ENCODE measurements around the gene P2RY6.

P2RY6 gene

DNA sequence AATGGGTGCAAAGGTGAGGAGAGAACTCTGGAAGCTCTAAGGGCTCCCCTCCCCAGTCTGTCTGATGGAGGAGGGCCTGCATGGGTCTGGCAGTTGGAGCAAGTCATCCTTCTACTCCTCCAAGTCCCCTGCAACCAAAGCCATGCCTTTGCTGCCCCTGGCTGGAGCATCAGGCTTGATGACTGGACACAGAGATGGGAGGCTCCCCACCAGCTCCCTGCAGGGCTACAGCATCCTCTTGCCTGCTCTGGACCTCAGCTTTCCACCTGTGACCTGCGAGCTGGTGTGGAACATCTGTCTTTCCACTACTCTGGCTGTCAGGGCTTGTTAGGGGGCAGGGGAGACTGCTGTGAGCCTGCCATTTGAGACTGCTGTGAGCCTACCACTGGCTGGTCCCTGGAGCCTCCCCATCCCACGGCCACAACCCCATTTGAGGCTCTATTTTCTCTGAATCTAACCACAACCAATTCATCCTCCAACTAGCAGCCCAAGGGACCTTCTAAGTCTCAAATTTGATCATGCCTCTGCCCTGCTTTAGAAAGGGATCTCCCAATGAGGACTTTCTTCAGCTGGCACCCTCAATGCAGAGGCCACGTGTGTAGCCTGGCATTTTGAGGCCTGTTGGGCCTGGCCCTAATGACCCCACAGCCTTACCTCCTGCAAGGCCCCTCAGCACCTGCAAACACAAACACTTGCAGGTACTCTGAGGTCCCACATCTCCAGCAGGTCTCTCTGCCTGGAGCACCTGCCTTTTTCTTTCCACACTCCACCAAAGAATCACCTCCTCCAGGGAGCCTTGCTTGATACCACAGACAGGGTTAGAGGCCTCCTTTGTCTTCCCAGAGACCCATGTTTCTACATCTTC lies 9.9 kb downstream of the P2RY6 start:
- no peak for DNase-seq

DNA sequence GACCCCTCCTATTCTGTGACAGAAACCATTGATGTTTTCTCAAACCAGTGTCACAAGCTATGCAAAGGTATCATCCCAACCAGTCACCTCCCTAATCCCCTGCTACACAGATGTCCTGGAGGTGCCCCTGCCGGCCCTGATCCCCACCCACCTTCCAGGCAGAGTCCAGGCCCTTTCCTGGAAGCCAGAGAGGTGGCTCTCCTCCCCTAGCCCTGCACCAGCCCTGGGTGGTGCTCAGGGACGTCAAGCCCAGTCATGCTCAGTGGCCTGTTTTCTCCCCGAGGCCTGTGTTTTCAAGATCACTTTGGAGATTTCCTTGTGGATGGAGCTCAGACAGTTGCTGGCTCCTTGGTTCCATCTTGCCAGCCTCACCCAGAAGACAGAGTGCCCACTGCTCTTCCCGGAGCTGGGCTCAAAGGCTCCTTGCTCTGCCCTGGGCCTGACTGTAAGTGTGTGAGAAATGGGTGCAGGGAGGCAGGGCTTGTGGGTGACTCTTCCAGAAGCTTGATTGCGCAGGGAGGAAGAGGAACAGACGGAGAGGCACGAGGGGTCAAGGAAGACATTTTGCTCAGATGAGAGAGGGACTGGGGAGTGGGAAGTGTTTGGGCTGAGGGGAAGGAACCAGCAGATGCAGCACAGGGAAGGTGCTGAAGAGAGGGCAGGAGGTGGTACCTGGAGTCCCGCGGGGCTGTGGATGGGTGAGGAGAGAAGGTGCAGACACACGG lies 11.3 kb downstream of the P2RY6 start:
- no peak for DNase-seq

DNA sequence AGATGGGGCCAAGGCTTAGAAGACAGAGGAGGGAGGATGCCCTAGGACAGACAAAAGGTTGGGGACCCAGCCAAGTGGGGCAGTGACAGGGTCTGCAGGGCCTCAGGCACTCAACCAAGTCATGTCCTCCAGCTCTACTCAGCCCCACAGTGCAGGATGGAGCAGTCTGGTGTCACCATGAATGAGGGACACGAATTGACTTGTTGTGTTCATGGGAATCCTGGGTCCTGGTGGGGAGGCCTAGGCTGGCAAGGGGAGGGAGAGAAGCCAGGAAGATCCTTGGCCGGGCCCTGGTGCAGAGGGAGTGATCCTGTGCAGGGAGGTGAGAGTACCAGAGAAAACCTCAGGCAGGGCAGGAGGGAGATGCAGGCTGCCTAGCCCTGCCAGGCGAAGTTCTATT lies 12.0 kb downstream of the P2RY6 start:
- DNase-seq: no peak

DNA sequence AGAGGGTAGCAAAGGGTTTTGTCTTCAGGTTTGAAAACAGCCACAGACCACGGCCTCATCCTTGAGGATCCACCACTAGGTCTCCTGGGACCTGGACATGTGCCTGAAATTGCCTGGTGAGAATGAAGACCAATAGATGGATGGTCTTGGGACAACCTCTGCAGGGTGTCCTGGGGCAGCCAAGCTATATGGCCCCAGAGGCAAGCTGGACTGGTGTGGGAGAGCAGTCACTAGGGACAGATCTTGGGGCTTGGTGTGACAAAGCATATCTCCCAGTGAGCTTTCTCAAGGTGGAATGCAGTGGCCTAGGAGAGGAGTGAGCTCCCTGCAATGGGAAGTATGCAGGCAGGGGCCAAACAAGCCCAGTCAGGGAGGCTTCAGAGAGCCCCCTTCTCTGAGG lies 13.6 kb downstream of the P2RY6 start:
- no peak for DNase-seq

DNA sequence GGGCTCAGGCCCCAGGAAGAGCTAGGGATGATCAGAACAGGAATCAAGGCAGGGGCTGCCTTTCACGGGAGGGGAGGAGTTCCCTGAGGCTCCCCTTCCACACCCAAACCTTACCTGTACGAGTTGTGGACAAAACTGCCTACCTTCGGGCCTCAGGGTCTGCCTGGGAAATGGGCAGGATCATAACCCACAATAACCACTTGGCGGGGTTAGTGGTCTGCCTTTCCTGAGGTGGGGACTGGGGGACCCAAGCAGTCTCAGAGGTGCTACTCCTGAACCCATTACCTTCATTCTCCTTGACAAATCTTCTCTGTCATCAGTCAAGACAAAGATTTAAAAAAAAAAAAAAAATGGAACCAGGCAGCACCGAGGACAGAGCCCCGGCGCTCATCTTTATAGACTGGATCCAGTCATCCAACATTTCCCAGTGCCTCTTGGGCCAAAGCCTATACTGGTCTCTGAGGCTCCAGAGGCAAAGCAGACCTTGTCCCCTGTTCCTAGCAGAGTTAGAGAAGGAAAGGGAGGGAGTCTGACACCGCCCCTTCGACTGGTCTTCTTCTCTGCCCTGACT lies 14.2 kb downstream of the P2RY6 start:
- DNase-seq: no peak

DNA sequence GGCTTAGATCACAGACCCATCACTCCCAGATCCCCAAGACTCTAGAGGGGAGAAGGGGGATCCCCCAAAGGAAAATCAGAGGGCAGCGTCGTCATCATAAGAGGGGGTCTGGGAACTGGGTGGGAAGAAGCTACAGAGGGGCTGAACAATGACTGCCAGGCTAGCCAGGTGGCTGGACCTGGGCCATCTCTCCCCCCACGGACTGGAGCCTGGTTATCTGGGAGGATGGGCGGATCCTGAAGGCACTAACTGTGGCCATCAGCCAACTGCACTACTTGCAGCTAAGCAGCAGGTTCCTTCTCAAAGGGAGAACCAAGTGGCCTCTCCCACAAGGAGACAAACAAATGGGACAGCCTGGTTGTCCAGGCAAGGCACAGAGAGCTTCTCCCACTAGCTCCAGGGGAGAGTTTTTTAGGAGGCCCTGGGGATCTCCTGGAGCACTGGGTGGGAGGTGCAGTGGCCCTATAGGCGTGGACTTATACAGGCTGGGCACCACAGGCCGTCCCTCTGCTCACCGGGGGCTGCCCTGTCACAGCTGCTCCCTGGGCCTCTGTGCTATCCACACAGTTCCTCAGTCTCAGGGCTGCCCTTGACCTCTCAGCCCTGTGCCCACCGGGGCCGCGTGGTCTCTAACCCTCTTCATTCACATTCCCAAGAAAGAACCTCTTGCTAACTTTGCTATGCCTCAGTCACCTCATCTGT lies 15.4 kb downstream of the P2RY6 start:
- DNase-seq: no peak

DNA sequence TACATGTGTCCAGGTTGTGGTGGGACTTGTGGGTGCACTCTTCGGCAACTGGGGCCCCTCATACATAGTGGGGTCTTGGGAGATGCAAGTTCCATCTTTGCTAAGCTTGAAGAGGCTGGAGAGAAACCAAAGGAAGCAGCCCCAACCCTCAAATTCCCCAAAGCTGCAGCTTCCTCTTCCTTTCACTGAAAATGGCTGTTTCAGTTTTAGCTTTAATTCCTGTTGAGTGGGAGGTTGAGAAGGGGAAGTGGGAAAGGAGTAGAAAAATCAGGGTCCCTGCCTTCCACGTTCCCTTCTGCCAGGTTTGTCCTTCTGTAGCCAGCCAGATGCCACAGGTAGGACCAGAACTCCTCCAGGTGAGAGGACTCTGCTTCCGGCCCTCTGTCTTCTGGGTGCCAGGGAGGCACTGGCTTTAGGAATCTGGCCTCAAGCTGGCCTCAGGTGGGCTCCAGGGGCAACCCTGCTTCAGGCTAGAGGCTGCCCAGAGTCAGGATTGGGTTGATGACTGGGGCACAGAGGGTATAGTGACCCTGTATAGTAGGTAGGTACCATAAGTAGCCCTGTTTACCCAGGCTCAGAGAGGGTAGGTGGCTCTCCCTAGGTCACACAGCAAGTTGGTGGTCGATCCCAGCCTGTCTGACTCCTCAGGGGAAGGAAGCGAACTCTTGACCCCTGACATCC lies 16.2 kb downstream of the P2RY6 start:
- DNase-seq: no peak

DNA sequence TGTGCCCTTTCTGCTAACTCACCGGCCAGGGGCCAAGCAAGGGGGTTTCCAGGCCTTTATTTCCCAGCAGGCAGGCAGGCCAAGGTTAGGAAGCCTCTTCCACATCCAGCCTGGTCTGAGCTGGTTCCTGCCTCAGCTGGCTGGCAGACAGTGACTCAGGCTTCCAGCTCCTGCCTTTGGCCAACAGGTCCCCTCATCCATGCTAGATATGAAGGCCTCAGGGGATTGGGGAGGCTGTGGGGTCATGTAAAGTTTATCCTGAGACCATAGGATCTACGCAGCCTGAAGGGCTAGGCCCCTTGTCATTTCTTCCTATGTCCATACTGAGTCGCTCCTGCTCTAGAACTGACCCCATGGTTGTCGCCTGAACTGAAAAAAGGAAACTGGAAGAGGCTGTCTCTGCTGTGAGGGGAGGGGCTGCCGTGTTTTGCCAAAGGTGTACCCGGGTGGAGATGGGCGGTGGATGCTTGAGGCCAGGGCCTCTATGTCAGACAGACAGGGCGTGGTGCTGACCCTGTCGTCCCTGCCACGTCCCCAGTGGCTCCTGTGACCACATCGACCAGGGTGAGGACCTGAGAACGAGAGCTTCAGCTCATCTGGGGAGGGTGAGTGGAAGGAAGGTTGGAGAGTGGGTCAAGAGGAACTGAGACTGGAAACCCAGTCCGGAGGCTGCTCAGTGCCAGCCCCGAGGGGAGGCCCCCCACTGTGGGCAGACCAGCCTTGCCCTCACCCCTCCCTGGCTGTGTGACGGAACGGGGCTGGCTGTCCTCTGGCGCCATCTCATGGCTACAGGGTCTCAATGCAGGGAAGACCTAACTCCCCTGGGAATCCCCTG lies 17.0 kb downstream of the P2RY6 start:
- DNase-seq: peak; percentile 42

DNA sequence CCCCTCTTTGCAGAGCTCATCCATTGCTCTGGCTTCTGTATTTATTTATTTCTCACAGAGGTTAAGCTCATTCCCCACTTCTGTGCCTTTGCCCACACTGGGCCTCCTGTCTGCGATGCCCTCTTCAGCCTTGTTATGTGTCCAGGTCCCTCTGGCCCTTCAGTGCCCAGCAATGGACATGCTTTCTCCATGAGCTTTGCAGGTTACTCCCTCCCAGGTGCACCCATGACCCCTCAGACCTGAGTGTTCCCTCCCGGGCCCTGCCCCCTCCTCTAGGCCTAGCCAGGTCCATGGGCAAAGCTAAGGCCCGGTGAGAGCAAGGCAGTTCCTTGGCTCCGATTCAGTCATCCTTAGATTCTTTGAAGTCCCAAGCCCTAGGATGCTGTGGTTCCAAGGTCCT lies 18.4 kb downstream of the P2RY6 start:
- no peak for DNase-seq

DNA sequence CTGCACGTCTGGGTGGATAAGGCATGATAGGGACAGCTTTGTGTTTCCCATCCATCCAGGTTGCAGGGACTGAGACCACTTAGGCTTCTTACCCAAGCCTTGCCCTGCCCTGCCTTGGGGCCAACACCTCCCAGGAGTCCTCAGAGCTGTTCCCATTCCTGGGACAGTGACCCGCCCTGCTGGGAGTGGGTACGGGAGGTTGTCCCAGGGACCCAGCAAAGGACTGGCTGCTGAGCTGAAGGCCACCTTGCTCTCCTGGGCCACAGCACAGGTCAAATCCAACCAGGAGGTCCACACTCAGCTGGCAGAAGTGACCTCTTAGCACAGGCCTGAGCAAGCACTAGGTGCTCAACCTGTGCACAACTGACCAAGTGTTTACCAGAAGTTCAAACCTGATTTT lies 19.1 kb downstream of the P2RY6 start:
- no peak for DNase-seq

DNA sequence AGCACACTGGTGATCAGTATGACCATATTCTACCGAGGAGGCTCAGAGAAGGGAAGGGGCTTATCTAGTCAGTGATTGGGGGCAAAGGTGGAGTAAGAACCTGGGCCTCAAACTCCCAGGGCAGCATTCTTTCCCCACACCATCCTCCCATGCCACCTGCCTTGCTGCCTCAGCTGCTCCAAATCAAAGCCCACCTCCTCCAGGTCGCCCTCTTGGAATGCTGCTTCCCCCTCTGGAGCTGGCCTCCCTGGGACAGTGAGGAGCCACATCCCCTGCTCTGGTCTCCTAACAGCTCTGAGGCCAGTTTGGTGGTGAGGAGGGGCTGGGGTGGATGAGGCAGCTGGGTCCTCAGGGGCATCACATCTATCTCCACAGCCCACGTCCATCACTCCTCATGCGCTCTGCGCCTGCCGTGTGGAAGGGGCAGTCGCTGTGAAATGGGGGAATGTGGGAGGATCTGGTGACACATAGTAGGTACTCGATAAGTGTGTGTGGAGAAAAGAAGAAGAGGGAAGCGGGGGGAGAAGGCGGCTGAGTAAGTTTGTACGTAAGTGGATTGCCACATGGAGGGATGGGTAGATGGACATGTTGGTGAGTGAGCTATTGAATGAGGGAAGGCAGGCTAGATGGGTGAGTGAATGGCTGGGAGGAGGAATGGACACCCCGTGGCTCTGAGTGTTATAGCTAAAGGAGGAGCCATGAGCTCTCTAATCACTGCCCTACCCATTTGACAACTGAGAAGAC lies 19.8 kb downstream of the P2RY6 start:
- no peak for DNase-seq

DNA sequence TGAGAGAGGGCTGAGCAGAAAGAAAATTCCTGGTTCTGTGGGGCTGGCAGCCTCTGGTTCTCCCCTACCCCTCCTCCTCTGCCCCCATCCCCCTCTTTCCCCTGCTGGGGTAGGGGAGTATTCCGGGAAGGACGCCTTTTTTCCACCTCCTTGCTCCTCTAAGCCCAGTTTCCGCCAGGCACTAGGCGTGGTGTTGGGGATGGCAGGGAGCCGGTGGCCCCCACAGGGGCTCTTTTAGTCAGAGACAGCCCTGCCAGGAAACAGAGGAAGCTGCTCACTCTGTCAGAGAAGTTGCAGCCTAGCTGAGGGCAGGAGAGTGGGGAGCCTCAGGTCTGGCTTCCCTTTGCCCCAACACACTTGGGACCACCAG lies 20.4 kb downstream of the P2RY6 start:
- no peak for DNase-seq

DNA sequence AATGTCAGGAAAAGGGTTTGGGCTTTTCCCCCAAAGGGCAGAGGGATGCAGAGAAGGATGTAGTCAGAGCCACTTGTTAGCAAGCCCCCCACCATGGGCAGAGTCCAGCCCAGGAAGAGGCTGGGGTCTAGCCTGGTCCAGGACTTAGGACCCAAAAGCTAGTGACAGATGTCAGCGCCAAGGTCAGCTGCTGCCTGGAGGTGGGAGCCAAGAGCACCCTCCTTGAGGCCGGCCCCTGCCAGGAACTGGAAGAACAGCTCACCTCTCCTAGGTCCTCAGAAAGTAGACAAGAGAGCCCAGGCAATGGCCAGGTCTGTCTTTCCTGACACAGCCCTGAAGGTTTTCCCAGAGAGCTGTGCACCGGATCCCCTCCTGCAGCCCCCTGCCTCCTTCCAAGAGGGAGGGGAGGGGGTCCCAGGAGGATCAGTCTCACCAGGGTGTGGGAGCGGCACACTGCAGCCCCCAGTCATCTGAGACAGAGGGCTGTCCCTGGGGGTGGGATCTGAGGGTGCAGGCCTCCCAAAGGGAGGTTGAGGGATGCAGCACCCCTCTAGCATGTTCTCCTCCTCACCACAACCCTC lies 21.3 kb downstream of the P2RY6 start:
- DNase-seq: no peak

DNA sequence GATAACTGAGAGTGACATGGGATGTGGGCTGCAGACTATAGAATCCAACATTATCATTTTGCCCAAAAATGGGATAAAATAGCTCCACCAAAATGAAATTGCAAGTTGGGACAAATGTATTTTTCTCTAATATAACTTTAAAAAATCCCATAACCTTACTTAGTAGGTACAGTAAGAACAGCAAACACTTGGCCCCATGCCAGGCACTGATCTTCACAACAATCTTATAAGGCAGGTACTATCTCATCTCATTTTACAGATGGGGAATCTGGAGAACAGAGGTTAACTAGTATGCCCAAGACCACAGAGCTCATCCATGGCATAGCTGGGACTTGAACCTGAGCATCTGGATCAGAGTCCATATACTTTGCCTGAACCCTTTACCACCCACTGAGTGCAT lies 22.5 kb downstream of the P2RY6 start:
- no peak for DNase-seq

DNA sequence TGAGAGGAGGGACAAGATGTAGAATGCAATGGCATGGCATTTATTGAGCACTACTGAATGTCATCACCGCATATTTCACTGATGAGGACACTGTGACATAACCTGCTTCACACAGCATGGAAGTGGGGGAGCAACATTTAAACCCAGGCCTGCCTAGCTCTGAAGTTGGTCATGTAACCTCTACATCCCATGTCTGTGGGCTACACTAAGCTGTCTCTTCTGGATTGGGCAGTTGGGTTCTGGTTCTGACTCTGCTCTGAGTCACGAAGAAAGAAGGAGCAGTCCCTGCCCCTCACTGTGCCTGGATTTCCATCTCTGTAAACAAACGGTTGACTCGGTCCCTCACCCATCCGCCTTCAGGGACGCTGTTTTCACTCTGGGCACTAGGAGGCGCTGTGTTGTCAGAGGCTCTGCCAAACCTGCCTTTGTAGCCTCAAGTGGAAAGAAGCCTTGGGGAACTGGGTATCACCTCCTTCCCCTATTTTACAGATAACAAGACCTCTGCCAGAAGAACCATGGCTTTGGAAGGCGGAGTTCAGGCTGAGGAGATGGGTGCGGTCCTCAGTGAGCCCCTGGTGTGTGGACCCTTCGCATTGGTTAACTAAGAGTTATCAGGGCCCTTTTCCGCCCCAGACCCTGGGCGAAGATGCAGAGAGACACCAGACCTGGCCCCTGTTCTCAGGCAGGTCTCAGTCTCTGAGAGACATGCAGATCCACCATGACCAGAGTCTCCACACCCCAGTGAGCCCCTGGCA lies 23.3 kb downstream of the P2RY6 start:
- DNase-seq: peak; percentile 55

DNA sequence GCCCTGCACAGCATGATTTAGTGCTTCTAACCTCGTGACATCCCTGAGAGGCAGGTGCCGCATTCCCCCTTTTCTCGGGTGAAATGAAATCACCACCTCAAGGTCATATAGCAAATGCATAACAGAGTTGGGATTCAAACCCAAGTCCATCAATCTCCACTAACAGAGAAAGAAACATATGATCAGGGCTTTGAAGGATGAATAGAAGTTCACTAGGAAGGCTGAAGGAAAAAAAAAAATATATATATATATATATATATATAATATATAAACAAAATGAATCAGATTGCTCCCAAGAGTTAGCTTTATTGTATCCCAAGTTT lies 23.8 kb downstream of the P2RY6 start:
- DNase-seq: no peak

DNA sequence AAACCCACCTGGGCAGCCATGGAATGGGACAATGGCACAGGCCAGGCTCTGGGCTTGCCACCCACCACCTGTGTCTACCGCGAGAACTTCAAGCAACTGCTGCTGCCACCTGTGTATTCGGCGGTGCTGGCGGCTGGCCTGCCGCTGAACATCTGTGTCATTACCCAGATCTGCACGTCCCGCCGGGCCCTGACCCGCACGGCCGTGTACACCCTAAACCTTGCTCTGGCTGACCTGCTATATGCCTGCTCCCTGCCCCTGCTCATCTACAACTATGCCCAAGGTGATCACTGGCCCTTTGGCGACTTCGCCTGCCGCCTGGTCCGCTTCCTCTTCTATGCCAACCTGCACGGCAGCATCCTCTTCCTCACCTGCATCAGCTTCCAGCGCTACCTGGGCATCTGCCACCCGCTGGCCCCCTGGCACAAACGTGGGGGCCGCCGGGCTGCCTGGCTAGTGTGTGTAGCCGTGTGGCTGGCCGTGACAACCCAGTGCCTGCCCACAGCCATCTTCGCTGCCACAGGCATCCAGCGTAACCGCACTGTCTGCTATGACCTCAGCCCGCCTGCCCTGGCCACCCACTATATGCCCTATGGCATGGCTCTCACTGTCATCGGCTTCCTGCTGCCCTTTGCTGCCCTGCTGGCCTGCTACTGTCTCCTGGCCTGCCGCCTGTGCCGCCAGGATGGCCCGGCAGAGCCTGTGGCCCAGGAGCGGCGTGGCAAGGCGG lies 24.5 kb downstream of the P2RY6 start:
- DNase-seq: no peak

DNA sequence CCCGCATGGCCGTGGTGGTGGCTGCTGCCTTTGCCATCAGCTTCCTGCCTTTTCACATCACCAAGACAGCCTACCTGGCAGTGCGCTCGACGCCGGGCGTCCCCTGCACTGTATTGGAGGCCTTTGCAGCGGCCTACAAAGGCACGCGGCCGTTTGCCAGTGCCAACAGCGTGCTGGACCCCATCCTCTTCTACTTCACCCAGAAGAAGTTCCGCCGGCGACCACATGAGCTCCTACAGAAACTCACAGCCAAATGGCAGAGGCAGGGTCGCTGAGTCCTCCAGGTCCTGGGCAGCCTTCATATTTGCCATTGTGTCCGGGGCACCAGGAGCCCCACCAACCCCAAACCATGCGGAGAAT lies 25.1 kb downstream of the P2RY6 start:
- DNase-seq: no peak

DNA sequence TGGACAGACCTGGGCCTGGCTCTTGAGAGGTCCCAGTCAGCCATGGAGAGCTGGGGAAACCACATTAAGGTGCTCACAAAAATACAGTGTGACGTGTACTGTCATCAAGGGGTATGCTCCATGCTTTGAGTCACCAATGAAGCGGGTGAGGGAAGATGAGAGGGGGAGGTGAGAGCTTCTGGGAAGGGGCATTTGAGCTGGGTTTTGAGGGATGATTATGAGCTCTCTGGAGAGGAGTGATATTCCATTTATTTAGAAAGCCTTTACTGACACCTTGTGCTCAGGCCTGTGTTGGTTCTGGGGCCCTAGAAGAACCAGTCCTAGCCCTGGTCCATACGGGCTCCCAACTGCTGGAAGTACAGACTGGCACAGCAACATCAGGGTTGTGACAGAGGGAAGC lies 25.6 kb downstream of the P2RY6 start:
- no peak for DNase-seq

DNA sequence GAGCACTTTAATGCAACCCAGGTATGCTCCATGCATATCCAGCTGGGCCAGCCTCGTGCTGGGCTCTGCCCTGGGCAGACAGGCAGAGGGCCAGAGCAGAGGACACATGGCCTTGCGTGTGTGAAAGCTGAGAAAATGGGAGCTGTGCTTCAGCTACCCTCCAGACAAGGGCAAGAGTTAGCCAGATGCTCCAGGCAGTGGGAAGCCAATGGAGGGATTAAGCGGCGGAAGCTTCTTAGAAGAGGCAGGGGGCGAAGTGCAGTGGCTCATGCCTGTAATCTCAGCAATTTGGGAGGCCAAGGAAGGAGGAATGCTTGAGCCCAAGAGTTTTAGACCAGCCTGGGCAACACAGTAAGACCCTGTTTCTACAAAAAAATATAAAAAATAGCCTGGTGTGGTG lies 26.1 kb downstream of the P2RY6 start:
- DNase-seq: no peak

Measured in NCI-H1694 (cell line).